Subcutaneous abdominal adipose tissue (tissue), 5 donors: ENCODE results near the gene CENPB.

Experiments
- H3K27ac ChIP-seq: one replicate; pipeline ENCODE4 v1.7.0; 2013; ENCODE audit warnings: low read depth, mild to moderate bottlenecking, inconsistent platforms, low read length, moderate library complexity
- H3K27me3 ChIP-seq, 5 donors: one replicate each; pipeline ENCODE4 v1.7.0; 2013; ENCODE audit warnings: low read length in 5 of 5, inconsistent platforms in 1 of 5; ENCODE audit not compliant: control insufficient read depth in 5 of 5, insufficient read depth in 4 of 5
- H3K36me3 ChIP-seq, 5 donors: one replicate each; pipeline ENCODE4 v1.7.0; 2013; ENCODE audit warnings: low read length in 5 of 5; ENCODE audit not compliant: control insufficient read depth in 5 of 5, insufficient read depth in 5 of 5
- H3K4me1 ChIP-seq, 5 donors: one replicate each; pipeline ENCODE4 v1.7.0; 2013; ENCODE audit warnings: low read length in 5 of 5, mild to moderate bottlenecking in 3 of 5, moderate library complexity in 1 of 5; ENCODE audit not compliant: control insufficient read depth in 5 of 5, insufficient read depth in 5 of 5
- H3K4me3 ChIP-seq, 5 donors: one replicate each; pipeline ENCODE4 v1.7.0; 2013; ENCODE audit warnings: low read length in 5 of 5, low read depth in 1 of 5
- H3K9ac ChIP-seq, 5 donors: one replicate each; pipeline ENCODE4 v1.7.0; 2013; ENCODE audit warnings: low read length in 5 of 5, mild to moderate bottlenecking in 4 of 5, moderate library complexity in 3 of 5
- H3K9me3 ChIP-seq, 5 donors: one replicate each; pipeline ENCODE4 v1.7.0; 2013; ENCODE audit warnings: low read length in 5 of 5; ENCODE audit not compliant: control insufficient read depth in 5 of 5
- donor health status: healthy.
- donor health status: healthy.
- donor health status: healthy.
- donor health status: healthy.
- donor health status: healthy.

CENPB gene

GRCh38 chr20:3759884-3760283 is 26.7 kb downstream of the CENPB start:
- Histone ChIP-seq H3K9me3 (no peaks in the 10 kb centered on the region), H3K9ac (peak overlapping the region in 2 of 5 donors; percentile 57 to 66), H3K27ac (peak overlapping the region; percentile 24), H3K4me1 (peaks cover 7 to 84% (median 64%) of the 10 kb centered on the region in 5 donors), H3K27me3 (no peaks in the 10 kb centered on the region), H3K36me3 (peaks cover 0 to 33% (median 15%) of the 10 kb centered on the region in 5 donors), H3K4me3 (no peak overlapping the region)

DNA sequence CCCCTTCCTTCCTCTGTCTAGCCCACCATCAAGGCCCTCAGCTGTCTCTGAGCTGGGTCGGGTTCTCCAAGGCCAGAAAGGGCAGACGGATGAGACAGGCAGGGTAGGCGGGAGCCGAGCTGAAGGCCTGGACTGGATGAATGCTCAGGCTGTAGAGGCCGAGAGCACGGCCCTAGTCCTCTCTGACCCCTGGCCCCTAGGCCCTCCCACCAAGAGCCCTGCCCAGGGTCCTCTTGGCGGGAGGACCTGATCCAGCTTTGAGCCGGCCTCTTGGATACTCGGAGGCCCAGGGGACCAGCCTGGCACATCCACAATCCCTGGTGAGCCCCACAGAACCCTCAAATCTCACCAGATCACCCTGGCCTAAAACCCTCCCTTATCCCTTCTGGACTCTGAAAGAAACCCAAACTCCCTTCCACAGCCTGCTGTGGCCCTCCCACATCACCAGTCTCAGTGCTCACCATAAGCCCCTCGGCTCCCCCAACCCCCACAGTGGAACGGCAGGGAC is 27.2 kb downstream of the CENPB start:
- Histone ChIP-seq H3K27me3 (no peaks in the 10 kb centered on the region), H3K9me3 (no peaks in the 10 kb centered on the region), H3K4me1 (peaks cover 5 to 84% (median 59%) of the 10 kb centered on the region in 5 donors), H3K27ac (peak overlapping the region; percentile 24), H3K36me3 (peaks cover 0 to 38% (median 15%) of the 10 kb centered on the region in 5 donors), H3K4me3 (no peak overlapping the region), H3K9ac (peak overlapping the region in 4 of 5 donors; percentile 28 to 67 (median 62))

- peaks cover 3 to 84% (median 56%) of the 10 kb centered on the region in 5 donors for H3K4me1 ChIP-seq
- no peak overlapping the region for H3K4me3 ChIP-seq
- H3K9ac ChIP-seq: peak overlapping the region in 1 of 5 donors; percentile 66
- H3K9me3 ChIP-seq: no peaks in the 10 kb centered on the region
- H3K27ac ChIP-seq: peak overlapping the region; percentile 60
- H3K36me3 ChIP-seq: peaks cover 0 to 39% (median 17%) of the 10 kb centered on the region in 5 donors
- no peaks in the 10 kb centered on the region for H3K27me3 ChIP-seq
These were observed 28.0 kb downstream of the CENPB start for GRCh38 chr20:3758566-3758965.

DNA sequence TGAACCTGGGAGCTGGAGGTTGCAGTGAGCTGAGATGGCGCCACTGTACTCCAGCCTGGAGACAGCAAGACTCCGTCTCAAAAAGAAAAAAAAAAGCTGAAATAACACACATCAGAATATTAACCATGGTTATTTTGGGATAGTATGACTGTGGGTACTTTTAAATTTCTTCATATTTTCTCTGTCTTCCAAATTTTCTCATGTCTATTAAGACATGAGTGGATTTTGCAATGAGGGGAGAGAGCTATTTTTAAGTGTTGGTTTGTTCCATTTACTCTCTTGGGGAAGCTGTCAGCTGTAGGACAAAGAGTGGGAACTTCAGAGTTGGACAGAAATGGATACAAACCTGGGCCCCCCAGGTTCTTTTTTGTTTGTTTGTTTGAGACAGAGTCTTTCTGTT is 29.3 kb downstream of the CENPB start:
- H3K4me1 ChIP-seq: peaks cover 3 to 87% (median 65%) of the 10 kb centered on the region in 5 donors
- no peak overlapping the region for H3K4me3 ChIP-seq
- no peaks in the 10 kb centered on the region for H3K27me3 ChIP-seq
- H3K36me3 ChIP-seq: peaks cover 0 to 41% (median 21%) of the 10 kb centered on the region in 5 donors
- H3K9ac ChIP-seq: no peak overlapping the region
- H3K9me3 ChIP-seq: no peaks in the 10 kb centered on the region
- H3K27ac ChIP-seq: peak overlapping the region; percentile 60

- H3K4me3 ChIP-seq: no peak overlapping the region
- peaks cover 3 to 84% (median 67%) of the 10 kb centered on the region in 5 donors for H3K4me1 ChIP-seq
- no peaks in the 10 kb centered on the region for H3K9me3 ChIP-seq
- H3K27ac ChIP-seq: peak overlapping the region; percentile 29
- H3K9ac ChIP-seq: peak overlapping the region in 1 of 5 donors; percentile 41
- H3K27me3 ChIP-seq: no peaks in the 10 kb centered on the region
- peaks cover 0 to 48% (median 28%) of the 10 kb centered on the region in 5 donors for H3K36me3 ChIP-seq
These were observed 30.6 kb downstream of the CENPB start for GRCh38 chr20:3755814-3756480.

GRCh38 chr20:3755269-3755668 is 31.3 kb downstream of the CENPB start:
- H3K9me3 ChIP-seq: no peaks in the 10 kb centered on the region
- H3K36me3 ChIP-seq: peaks cover 0 to 55% (median 32%) of the 10 kb centered on the region in 5 donors
- peak overlapping the region in 1 of 5 donors; percentile 2 for H3K9ac ChIP-seq
- H3K4me3 ChIP-seq: no peak overlapping the region
- no peak overlapping the region for H3K27ac ChIP-seq
- H3K4me1 ChIP-seq: peaks cover 3 to 81% (median 63%) of the 10 kb centered on the region in 5 donors
- no peaks in the 10 kb centered on the region for H3K27me3 ChIP-seq

GRCh38 chr20:3754276-3754630 is 32.3 kb downstream of the CENPB start:
- Histone ChIP-seq H3K9ac (no peak overlapping the region), H3K4me3 (no peak overlapping the region), H3K9me3 (no peaks in the 10 kb centered on the region), H3K4me1 (peaks cover 0 to 71% (median 53%) of the 10 kb centered on the region in 5 donors), H3K27ac (no peak overlapping the region), H3K36me3 (peaks cover 0 to 60% (median 42%) of the 10 kb centered on the region in 5 donors), H3K27me3 (no peaks in the 10 kb centered on the region)

- Histone ChIP-seq H3K27ac (no peak overlapping the region), H3K27me3 (no peaks in the 10 kb centered on the region), H3K4me3 (no peak overlapping the region), H3K9me3 (no peaks in the 10 kb centered on the region), H3K36me3 (peaks cover 0 to 61% (median 47%) of the 10 kb centered on the region in 5 donors), H3K4me1 (peaks cover 0 to 66% (median 48%) of the 10 kb centered on the region in 5 donors), H3K9ac (peak overlapping the region in 1 of 5 donors; percentile 50)
These were observed 32.9 kb downstream of the CENPB start for GRCh38 chr20:3753501-3754275.

GRCh38 chr20:3753098-3753497 is 33.4 kb downstream of the CENPB start:
- Histone ChIP-seq H3K36me3 (peaks cover 0 to 62% (median 49%) of the 10 kb centered on the region in 5 donors), H3K9me3 (no peaks in the 10 kb centered on the region), H3K27me3 (no peaks in the 10 kb centered on the region), H3K27ac (no peak overlapping the region), H3K9ac (peak overlapping the region in 1 of 5 donors; percentile 50), H3K4me3 (no peak overlapping the region), H3K4me1 (peaks cover 0 to 60% (median 43%) of the 10 kb centered on the region in 5 donors)

- H3K27me3 ChIP-seq: no peaks in the 10 kb centered on the region
- H3K9ac ChIP-seq: no peak overlapping the region
- peaks cover 0 to 53% (median 36%) of the 10 kb centered on the region in 5 donors for H3K4me1 ChIP-seq
- H3K27ac ChIP-seq: no peak overlapping the region
- peak overlapping the region in 2 of 5 donors; percentile 22 to 38 for H3K4me3 ChIP-seq
- H3K36me3 ChIP-seq: peaks cover 0 to 67% (median 53%) of the 10 kb centered on the region in 5 donors
- H3K9me3 ChIP-seq: no peaks in the 10 kb centered on the region
These were observed 34.2 kb downstream of the CENPB start for GRCh38 chr20:3752386-3752759.
